ENCODE results near the gene STK32A.

STK32A gene

DNA sequence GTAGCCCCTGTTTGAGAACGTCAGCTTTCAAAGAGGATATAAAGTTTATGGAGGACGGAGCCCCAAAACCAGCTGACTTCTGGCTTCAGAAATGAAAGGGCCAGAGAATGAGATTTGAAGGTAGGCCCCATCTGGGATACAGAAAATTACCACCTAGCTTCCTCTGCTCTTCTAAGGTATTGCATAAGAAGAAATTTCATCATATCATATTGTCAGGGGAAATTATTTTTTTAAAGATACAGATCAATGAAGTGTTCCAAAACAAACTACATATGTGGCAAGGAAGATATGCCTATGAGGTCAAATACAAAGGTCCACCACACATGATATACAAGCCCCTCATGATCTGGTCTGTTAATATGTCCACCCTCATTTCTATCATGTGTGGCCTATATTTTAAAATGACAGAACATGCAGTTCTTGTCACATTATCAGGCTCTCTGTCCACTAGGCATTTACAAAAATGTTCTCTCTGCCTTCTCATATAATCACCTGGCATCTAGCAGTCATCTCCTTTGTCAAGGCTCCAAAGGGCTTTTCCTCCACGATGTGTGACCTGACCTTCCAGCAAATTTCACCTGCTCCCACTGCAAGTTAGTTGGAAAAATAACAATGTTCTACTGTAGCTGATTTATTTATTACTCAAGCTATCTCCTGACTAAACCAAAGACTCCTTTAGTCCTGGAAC is 192.0 kb downstream of the STK32A start:
- DNase-seq (ENCODE audit: low read depth): no peak

DNA sequence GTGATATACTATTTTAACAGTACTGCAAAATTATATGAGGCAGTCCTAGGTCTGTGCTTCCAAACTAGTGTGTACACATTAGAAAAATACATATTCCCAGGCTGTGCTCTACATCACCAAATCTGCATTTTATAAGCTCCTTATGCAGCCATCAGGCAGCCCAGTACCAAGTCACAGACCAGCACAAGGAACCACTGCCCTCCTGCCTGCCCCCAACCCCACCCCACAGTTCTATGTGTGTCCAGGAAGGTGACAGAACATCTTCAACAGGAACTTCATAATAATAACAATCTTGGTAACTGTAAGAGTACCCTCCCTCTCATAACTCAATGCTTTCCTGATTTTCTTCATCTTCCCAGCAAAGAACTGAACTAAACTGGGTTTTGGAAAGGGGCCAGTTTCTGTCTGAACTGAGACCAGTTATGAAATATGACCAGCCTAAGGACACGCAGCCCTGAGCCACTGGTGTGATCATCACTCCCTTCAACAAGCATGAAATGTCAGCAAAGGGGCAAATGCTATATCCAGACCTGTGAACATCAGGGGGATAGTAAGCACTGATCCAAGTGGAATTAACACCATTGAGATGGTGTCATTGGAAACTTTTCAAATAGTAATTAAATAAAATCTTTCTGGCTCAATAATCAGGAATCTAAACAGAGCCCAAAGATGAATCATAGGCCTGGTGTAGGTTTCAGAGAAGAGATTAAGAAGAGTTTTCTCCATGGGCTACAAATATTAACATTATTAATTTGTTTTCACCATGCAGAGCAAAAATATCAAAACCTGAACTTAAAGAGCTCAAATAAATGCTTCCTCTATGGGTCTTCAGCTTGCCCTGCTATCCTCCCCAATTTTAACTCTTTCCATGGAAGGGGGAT is 192.9 kb downstream of the STK32A start:
- DNase-seq (ENCODE audit: low read depth): no peak

DNA sequence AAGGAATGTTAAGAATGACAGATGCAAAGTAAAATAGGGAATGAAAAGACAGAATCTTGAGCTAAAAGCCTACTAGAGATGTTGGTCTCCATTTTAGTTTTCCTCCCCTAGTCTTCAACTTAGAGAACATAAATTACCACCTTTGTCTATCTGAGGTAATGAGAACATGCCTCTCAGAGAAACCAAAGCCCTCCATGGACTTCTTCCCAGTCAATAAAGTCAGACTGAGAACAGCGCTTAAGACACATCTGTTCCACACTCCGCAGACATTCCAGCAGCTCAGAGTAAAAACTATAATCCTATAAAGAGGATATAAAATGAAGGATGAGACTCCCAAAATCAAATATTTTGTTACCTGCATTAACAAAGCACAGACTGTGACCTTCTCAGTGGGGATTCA is 195.8 kb downstream of the STK32A start:
- no peak for DNase-seq (ENCODE audit: low read depth)

DNA sequence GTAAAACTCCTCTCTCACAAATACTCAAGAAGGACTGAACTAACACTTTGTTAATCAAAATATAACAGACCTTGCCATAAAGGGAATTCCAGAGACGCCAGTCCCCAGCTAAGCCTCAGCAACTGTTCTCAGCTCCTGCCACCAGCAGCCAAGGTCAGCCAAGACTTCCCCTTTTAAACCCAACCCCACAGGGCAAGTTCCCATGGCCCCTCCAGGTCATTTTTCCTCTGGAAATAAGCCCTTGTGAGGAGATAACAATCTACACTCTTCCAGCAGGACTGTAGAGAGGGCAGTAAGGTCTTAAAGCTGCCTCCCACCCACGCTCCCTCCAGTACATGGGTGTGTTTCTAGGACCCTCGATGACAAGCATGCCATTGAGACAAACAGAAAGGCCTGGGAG is 196.8 kb downstream of the STK32A start:
- no peak for DNase-seq (ENCODE audit: low read depth)

- no peak for DNase-seq (ENCODE audit: low read depth)
These were observed 197.5 kb downstream of the STK32A start for GRCh38 chr5:147432323-147432722.

DNA sequence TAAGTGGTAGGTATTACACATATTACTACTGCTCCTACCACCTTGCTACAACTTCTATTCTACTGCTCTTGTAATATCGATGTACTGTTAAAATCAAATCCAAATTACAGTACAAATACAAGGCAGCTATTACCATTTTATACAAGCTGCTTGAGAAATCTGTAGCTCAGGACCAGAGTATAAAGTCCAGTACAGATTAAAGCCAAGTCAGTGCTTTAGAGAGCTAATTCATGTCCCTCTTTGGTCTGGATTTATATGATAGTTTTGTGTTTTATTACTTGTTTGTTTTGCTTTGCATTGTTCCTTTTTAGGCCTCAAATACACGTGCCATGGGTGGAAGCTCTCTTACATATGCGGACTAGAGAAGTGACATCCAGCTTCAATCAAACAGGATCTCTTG is 199.2 kb downstream of the STK32A start:
- no peak for DNase-seq (ENCODE audit: low read depth)

GRCh38 chr5:147436596-147436995 is 201.8 kb downstream of the STK32A start:
- no peak for DNase-seq (ENCODE audit: low read depth)

DNA sequence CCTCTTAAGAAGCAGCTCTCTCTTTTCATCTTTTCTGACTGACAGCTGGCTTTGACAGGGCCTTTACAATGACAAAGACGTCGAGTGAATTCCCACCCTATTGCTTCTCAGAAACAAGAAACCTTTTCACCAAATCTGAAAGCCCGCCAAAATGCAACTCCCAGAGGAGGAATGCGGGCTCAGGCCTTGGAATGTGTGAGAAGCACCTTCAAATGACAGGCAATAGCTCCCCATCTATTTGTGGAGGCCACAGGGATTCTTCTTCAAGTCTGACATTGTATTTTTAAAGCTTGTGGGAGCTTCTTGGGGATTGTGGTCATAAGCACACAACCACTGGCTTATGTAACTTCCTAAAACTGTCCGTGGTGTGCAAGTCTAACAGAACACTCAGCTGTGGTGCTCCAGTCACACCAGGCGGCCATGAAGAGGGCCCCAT is 202.4 kb downstream of the STK32A start:
- peak; percentile 60 for DNase-seq (ENCODE audit: low read depth)

Data from non-pigmented ciliary epithelial cell (primary cell).